ENCODE measurements around the gene ZDHHC12. TPM values are rescaled to one million over a fixed set of nuclear protein-coding genes. Genes with fewer than 3 reads are reported as not detected.

ZDHHC12 gene
- total and polyA plus RNA-seq, 2 of the 13 experiments (the other 11 are each of a cell fraction or from before 2014, with no cell fraction given): 25.4 to 28.0 TPM

DNA sequence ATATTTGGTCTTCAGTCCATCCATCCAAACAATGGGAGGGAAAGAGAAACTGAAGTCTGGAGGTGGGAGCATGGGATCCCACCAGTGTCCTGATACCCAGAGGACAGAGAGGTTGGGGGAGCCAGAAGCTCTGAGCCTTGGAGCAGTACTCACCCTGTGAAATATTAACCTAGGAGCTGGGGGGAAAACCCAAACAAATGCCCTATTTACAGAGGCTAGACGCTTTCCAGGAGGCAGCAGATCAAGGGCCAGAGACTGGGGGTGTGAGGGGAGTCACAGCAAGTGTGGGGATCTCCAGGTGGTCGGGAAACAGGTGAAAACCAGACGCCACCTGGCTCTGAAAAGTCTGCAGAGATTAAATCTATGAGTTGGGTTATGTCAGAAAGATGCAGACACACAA lies 41.6 kb upstream of the ZDHHC12 start (continued):
- TF ChIP-seq ZNF598 (CRISPR knock-in tag; IDR thresholded peaks at IDR 0.05; ENCODE audit: borderline replicate concordance) (no peak), ZNF773 (CRISPR knock-in tag; IDR thresholded peaks at IDR 0.05; ENCODE audit: borderline replicate concordance) (no peak), ZNF572 (CRISPR knock-in tag; IDR thresholded peaks at IDR 0.05) (no peak), YEATS4 (CRISPR knock-in tag; IDR thresholded peaks at IDR 0.05; ENCODE audit: borderline replicate concordance) (no peak), ZSCAN12 (CRISPR knock-in tag; IDR thresholded peaks at IDR 0.05) (no peak), IRF2 (CRISPR knock-in tag; IDR thresholded peaks at IDR 0.05) (no peak), ZNF816 (CRISPR knock-in tag; IDR thresholded peaks at IDR 0.05; ENCODE audit: borderline replicate concordance) (no peak), ZNF558 (CRISPR knock-in tag; IDR thresholded peaks at IDR 0.05; ENCODE audit: borderline replicate concordance) (no peak), TBL1XR1 (IDR thresholded peaks at IDR 0.05; ENCODE audit: borderline replicate concordance, low read length, partially characterized antibody) (peak; percentile 81), TGIF2 (CRISPR knock-in tag; IDR thresholded peaks at IDR 0.05) (no peak), STAG1 (CRISPR knock-in tag; IDR thresholded peaks at IDR 0.05) (no peak), CREM (IDR thresholded peaks at IDR 0.05) (0 out of 2 replicates have a peak, but pooled peaks have one; percentile 30), CREM (CRISPR knock-in tag; IDR thresholded peaks at IDR 0.05) (no peak), TP53 (CRISPR knock-in tag; conservative IDR thresholded peaks at IDR 0.05) (no peak), SP4 (CRISPR knock-in tag; IDR thresholded peaks at IDR 0.05) (no peak), ZNF101 (CRISPR knock-in tag; IDR thresholded peaks at IDR 0.05; ENCODE audit: borderline replicate concordance, low read depth) (no peak), ZNF225 (CRISPR knock-in tag; IDR thresholded peaks at IDR 0.05) (no peak), MXD4 (CRISPR knock-in tag; IDR thresholded peaks at IDR 0.05) (no peak), FOXJ3 (CRISPR knock-in tag; IDR thresholded peaks at IDR 0.05; ENCODE audit: borderline replicate concordance) (no peak)
- TF ChIP-seq, protein P1, sequence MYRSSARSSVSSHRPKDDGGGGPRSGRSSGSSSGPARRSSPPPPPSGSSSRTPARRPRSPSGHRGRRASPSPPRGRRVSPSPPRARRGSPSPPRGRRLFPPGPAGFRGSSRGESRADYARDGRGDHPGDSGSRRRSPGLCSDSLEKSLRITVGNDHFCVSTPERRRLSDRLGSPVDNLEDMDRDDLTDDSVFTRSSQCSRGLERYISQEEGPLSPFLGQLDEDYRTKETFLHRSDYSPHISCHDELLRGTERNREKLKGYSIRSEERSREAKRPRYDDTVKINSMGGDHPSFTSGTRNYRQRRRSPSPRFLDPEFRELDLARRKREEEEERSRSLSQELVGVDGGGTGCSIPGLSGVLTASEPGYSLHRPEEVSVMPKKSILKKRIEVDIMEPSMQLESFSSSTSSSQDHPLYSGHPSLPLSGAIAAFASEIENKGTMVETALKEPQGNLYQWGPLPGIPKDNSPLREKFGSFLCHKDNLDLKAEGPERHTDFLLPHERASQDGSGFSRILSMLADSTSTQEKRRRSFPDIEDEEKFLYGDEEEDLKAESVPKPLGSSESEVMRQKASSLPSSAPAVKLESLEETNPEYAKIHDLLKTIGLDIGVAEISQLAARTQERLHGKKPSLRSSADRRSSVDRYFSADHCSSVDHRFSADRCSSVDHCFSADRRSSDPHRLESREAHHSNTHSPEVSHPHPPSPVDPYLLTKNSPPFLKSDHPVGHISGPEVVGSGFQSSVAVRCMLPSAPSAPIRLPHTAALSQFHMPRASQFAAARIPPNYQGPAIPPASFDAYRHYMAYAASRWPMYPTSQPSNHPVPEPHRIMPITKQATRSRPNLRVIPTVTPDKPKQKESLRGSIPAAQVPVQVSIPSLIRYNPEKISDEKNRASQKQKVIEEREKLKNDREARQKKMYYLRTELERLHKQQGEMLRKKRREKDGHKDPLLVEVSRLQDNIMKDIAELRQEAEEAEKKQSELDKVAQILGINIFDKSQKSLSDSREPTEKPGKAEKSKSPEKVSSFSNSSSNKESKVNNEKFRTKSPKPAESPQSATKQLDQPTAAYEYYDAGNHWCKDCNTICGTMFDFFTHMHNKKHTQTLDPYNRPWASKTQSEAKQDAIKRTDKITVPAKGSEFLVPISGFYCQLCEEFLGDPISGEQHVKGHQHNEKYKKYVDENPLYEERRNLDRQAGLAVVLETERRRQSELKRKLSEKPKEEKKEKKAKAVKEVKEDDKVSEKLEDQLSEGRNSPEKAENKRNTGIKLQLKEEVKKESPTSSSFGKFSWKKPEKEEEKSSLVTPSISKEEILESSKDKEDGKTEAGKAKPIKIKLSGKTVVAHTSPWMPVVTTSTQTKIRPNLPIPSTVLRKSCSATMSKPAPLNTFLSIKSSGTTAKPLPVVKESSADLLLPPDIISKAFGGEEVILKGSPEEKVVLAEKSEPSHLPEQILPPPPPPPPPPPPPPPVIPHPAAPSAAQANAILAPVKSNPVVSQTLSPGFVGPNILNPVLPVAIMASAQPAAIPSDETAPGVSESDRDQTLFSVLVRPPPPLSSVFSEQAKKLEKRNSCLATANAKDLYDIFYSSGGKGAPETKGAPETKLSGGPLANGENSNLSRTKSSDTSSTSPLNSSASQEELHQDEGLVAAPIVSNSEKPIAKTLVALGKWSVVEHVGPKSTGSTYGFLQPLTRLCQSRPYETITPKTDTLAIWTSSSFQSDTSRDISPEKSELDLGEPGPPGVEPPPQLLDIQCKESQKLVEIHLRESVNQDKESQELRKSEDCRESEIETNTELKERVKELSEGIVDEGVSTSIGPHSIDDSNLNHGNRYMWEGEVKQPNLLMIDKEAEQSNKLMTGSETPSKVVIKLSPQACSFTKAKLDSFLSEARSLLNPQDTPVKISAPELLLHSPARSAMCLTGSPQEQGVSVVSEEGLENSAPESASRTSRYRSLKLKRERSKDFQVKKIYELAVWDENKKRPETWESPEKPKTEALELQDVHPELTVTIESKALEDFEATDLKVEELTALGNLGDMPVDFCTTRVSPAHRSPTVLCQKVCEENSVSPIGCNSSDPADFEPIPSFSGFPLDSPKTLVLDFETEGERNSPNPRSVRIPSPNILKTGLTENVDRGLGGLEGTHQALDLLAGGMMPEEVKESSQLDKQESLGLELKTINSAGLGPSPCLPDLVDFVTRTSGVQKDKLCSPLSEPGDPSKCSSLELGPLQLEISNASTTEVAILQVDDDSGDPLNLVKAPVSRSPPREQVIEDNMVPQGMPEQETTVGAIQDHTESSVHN (CRISPR knock-in tag; IDR thresholded peaks at IDR 0.05): no peak
- TF ChIP-seq, protein P2, sequence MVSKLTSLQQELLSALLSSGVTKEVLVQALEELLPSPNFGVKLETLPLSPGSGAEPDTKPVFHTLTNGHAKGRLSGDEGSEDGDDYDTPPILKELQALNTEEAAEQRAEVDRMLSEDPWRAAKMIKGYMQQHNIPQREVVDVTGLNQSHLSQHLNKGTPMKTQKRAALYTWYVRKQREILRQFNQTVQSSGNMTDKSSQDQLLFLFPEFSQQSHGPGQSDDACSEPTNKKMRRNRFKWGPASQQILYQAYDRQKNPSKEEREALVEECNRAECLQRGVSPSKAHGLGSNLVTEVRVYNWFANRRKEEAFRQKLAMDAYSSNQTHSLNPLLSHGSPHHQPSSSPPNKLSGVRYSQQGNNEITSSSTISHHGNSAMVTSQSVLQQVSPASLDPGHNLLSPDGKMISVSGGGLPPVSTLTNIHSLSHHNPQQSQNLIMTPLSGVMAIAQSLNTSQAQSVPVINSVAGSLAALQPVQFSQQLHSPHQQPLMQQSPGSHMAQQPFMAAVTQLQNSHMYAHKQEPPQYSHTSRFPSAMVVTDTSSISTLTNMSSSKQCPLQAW (CRISPR knock-in tag; IDR thresholded peaks at IDR 0.05): peak; percentile 81
- TF ChIP-seq, protein P3, sequence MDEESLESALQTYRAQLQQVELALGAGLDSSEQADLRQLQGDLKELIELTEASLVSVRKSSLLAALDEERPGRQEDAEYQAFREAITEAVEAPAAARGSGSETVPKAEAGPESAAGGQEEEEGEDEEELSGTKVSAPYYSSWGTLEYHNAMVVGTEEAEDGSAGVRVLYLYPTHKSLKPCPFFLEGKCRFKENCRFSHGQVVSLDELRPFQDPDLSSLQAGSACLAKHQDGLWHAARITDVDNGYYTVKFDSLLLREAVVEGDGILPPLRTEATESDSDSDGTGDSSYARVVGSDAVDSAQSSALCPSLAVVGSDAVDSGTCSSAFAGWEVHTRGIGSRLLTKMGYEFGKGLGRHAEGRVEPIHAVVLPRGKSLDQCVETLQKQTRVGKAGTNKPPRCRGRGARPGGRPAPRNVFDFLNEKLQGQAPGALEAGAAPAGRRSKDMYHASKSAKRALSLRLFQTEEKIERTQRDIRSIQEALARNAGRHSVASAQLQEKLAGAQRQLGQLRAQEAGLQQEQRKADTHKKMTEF (CRISPR knock-in tag; IDR thresholded peaks at IDR 0.05): no peak

All from HepG2 (cell line).